Stimulated activated CD8-positive, alpha-beta memory T cell treated with anti-CD3 and anti-CD28 coated beads, Interleukin-12 subunit alpha, Interleukin-12 subunit beta, amount 100 ng/mL, for 1 hour (primary cell): ENCODE measurements around the gene MUCL3.
"Not testable (repeated sequence)": the region's sequence is repeated elsewhere in the genome, so short reads cannot be mapped to it uniquely, and the experiment has no call there.

Experiments
- DNase-seq: peaks from one replicate; pipeline ENCODE4 v3.0.0-alpha.2; 2020; ENCODE audit warnings: low read depth

Gene MUCL3

GRCh38 chr6:30944051-30944450, 3.3 kb downstream of the MUCL3 start:
- no peak for DNase-seq

DNA sequence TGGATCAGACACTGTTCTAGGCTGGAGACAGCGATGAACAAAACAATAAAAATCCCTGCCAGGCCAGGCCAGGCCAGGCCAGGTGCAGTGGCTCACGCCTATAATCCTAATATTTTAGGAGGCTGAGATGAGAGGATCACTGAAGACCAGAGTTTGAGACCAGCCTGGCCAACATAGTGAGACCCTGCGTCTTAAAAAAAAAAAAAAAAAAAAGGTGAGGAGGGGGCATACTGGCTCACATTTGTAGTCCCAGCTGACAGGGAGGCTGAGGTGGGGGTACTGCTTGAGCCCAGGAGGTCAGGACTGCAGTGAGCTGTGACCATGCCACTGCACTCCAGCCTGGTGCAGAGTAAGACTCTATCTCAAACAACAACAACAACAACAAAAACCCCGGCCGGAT, 4.5 kb downstream of the MUCL3 start:
- no peak for DNase-seq

DNA sequence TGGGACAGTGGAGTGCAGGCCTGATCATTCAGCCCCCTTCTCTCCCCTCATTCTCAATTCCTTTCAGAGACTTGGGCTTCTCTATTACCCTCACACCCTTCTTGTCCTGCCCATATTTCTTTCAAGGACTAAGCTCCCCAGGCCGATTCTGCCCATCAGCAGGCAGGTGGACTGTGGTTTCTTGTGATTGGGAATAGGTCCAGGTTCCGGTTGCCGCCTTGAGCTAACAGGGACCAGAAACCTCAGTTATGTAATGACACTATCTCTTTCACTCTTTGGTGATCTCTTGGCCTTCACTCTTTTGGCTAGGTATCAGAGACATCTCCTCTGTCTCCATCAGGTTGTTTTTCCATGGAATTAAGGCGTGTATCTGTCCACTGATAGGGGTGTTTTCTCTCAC, 6.5 kb downstream of the MUCL3 start:
- no peak for DNase-seq

DNA sequence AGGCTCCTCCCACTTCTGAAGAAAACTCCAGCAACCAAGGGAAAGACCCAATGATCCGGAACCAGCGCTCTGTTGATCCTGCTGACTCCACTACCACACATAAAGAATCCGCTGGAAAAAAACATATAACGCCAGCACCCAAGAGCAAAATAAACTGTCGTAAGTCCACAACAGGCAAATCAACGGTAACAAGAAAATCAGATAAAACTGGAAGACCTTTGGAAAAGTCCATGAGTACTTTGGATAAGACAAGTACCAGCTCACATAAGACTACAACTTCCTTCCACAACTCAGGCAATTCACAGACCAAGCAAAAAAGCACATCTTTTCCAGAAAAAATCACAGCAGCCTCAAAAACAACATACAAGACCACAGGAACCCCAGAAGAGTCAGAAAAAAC, 8.0 kb downstream of the MUCL3 start:
- DNase-seq = no peak

- no peak for DNase-seq
These were observed 11.2 kb downstream of the MUCL3 start for GRCh38 chr6:30951907-30952469.

GRCh38 chr6:30954631-30955366, 14.0 kb downstream of the MUCL3 start:
- DNase-seq = no peak

GRCh38 chr6:30955367-30956042, 14.7 kb downstream of the MUCL3 start:
- DNase-seq = peak; percentile 65

DNA sequence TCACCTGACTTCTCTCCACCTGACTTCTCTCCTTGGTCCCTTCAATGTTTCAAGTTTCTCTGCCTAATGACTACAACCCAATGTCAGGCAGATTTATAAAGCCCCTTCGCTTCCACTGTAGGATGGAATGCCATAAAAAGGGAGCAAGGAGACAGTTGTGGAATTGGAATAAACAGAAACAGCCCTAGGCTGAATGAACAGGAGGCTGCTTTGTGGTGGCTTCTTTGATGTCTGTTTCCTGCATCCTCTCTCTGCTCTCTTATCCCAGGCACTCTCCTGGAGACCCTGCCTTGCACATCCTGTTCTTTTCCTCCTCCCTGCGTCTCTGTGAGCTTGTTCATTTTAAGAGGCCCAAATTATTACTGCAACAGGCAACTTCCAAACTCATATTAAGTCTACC, 16.9 kb downstream of the MUCL3 start:
- no peak for DNase-seq

DNA sequence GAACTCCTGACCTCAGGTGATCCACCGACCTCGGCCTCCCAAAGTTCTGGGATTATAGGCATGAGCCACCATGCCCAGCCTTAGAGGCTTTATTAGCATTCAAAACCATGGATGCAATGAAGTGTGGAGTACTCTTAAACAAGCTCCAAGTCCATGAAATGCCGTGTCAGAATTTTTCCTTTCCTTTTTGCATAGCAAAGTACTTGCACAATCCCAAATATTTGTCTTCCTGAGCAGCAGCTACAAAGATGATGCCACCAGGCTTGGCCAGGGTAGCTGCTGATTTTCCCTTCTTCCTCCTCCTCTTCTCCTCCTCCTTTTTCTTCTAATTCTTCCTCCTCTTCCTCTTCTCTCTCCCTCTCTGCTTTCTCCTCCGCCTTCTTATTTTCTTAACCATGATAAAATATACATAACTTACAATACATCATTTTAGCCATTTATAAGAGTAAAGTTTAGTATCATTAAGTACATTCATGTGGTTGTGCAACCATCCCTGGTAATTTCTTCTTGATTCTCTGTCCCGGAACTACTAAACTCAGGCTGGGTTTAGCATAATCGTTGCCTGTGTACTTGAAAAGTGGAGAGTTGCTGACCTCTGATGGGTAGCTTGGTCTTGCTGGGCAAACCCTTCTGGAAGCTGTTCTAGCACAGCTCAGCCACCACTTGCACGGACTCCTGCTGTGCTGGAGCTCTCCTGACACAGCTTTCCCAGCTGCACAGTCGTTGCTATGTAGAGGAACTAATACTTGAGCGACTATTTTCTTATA, 20.3 kb downstream of the MUCL3 start:
- no peak for DNase-seq

GRCh38 chr6:30962716-30963115, 21.9 kb downstream of the MUCL3 start:
- no peak for DNase-seq

GRCh38 chr6:30963641-30964040, 22.9 kb downstream of the MUCL3 start:
- no peak for DNase-seq

DNA sequence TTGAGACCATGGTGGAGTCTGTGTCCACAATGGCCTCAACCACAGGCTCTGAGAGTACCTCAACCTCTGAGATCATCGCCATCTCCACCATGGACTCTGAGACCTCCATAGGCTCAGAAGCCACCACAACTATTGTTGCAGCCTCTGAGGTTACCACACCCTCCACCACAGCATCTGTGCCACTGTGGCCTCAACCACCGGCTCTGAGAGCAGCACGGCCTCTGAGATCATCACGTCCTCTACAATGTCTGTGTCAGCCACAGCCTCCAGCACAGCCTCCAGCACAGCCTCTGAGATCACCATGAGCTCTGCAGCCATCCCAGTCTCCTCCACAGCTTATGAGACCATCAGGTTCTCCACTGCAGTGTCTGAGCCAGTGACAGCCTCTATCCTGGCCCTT, 23.3 kb downstream of the MUCL3 start:
- DNase-seq = no peak

DNA sequence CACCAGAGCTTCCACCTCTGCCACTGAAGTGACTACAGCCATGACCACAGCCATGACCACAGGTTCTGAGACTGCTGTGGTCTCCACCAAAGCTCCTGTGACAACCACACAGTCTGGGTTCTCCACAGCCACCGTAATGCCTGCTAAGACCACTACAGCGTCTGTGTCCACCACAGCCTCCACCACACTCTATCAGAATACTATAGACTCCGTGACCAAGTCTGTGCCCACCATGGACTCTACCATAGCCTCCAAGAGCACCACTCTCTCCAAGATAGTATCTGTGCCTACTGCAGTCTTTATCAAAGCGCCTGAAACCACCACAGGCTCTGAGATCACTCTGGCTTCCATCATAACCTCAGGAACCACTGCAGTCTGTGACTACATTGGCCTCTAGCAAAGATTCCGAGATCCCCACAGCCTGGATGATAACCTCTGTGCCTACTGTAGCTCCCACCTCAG, 24.4 kb downstream of the MUCL3 start:
- no peak for DNase-seq

DNA sequence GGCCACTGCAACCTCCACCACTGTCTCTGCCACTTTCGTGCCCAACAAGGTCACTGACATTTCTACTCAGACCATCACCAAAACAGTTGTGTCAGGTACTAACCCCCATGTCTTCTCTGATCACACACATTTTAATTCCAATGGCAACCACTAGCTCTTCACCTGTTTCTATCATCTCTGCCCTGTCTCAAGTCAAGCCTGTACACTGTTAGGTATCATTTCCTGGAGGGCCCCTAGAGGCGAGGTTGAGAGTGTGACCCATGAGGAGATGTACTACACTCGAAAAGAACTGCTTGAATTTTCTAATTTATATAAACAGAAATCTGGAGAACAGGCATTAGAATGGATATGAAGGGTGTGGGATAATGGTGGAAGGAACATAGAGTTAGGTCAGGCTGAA, 25.4 kb downstream of the MUCL3 start:
- DNase-seq = no peak

DNA sequence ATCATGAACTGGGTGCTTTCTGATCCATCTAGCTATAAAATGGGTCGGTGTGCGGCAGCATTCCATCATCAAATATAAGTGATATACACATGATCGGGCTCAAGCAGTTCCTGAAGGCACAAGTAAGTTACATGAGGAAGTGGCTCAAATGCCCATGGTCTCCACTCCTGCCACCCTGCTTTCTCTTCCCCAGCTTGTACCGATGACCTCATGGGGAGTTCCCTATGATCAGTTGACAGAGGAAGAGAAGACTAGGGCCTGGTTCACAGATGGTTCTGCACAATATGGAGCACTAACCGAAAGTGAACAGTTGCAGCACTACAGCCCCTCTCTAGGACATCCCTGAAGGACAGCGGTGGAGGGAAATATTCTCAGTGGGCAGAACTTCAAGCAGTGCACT, 28.4 kb downstream of the MUCL3 start:
- not testable (repeated sequence) for DNase-seq

- no peak for DNase-seq
These were observed 30.2 kb downstream of the MUCL3 start for GRCh38 chr6:30970946-30971345.

GRCh38 chr6:30972816-30973215, 32.0 kb downstream of the MUCL3 start:
- no peak for DNase-seq

GRCh38 chr6:30974490-30975252, 33.9 kb downstream of the MUCL3 start:
- DNase-seq = no peak

GRCh38 chr6:30979141-30979540, 38.4 kb downstream of the MUCL3 start:
- no peak for DNase-seq

DNA sequence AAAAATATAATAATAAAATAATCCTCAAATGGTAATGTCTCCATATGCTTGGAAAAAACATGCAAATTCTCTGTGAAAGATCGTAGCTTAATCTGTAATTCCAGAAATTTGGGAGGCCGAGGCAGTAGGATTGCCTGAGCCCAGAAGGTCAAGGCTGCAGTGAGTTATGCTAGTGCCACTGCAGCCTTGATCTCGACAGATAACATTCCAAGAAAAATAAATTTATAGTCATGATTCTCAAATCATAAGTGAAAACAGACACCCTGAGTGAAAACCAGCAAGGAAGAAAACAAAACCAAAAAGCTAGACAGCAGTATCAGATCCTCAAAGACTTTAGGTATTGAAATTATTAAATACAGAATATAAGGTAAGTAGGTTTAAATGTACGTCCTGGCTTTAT, 38.9 kb downstream of the MUCL3 start:
- DNase-seq = no peak

DNA sequence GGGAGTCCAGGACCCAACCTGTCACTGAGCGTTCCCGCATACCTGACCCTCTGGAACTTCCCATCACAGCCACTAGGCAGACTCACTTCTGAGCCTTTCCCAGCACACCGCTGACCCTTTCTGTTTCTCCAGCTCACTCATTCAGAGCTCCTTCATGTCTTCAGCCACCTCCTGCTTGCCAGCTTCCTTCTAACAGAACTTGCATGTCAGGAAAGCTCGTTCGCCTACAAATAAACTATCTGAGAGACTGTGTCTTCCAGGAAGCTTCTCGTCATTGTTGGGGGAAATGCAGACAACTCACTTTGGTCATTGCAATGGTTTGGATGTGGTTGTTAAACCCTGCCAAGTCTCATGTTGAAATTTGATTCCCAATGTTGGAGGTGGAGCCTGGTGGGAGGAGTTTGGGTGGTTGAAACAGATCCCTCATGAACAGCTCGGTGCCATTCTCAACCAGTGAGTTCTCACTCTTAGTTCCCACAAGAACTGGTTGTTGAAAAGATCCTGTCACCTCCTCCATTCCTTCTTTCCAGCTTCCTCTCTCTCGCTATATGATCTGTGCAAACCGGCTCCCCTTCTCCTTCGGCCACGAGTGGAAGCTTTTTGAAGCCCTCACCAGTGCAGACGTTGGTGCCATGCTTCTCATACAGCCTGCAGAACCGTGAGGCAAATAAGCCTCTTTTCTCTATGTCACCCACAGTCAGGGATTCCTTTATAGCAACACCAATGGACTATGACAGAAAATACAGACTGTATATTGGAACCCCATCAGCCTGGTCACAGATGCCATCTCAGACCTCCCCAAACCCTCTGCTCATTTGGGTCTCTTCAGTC, 41.4 kb downstream of the MUCL3 start:
- no peak for DNase-seq
